HCEC 1CT (cell line): ENCODE measurements around the gene MOB2.

Experiments used
- DNase-seq: peaks from one replicate; pipeline ENCODE4 v3.0.0-alpha.2; 2017

MOB2 gene

GRCh38 chr11:1470681-1471611, 15.6 kb downstream of the MOB2 start:
- DNase-seq: no peak

- DNase-seq: no peak
Measured at GRCh38 chr11:1469911-1470680, 16.5 kb downstream of the MOB2 start.

- no peak for DNase-seq
Measured at GRCh38 chr11:1469287-1469910, 17.2 kb downstream of the MOB2 start.

GRCh38 chr11:1468473-1469066, 18.0 kb downstream of the MOB2 start:
- DNase-seq: no peak

- DNase-seq: no peak
Measured at GRCh38 chr11:1468002-1468401, 18.6 kb downstream of the MOB2 start.

- DNase-seq: no peak
Measured at GRCh38 chr11:1467270-1467669, 19.3 kb downstream of the MOB2 start.

- no peak for DNase-seq
Measured at GRCh38 chr11:1466784-1467183, 19.8 kb downstream of the MOB2 start.

- no peak for DNase-seq
Measured at GRCh38 chr11:1463056-1463455, 23.5 kb downstream of the MOB2 start.

GRCh38 chr11:1462698-1462975, 23.9 kb downstream of the MOB2 start:
- no peak for DNase-seq

GRCh38 chr11:1461826-1462697, 24.5 kb downstream of the MOB2 start:
- DNase-seq: no peak

- peak; percentile 32 for DNase-seq
Measured at GRCh38 chr11:1460986-1461825, 25.4 kb downstream of the MOB2 start.

- peak; percentile 16 for DNase-seq
Measured at GRCh38 chr11:1460396-1460985, 26.1 kb downstream of the MOB2 start.

GRCh38 chr11:1459764-1460395, 26.7 kb downstream of the MOB2 start:
- no peak for DNase-seq

GRCh38 chr11:1459219-1459575, 27.4 kb downstream of the MOB2 start:
- no peak for DNase-seq

- DNase-seq: peak; percentile 13
Measured at GRCh38 chr11:1458340-1459218, 28.0 kb downstream of the MOB2 start.

GRCh38 chr11:1457856-1458255, 28.7 kb downstream of the MOB2 start:
- DNase-seq: no peak

- DNase-seq: no peak
Measured at GRCh38 chr11:1457326-1457680, 29.3 kb downstream of the MOB2 start.

GRCh38 chr11:1456596-1457325, 29.8 kb downstream of the MOB2 start:
- DNase-seq: no peak

- DNase-seq: no peak
Measured at GRCh38 chr11:1456176-1456575, 30.4 kb downstream of the MOB2 start.
